H54 (cell line): Measurements from ENCODE around the gene USH1C.

Source experiments
- DNase-seq: peaks from one replicate; pipeline ENCODE4 v3.0.0; 2011; ENCODE audit warnings: low spot score, mixed read lengths; ENCODE audit not compliant: insufficient read length
- FAIRE-seq: peaks from 3 replicates; lab custom pipeline; 2011; peaks lifted over from hg19 to GRCh38; lab: Jason Lieb, UNC
- POLR2A ChIP-seq: IDR thresholded peaks from 2 replicates; pipeline ENCODE4 v1.6.1; 2011; ENCODE audit warnings: low read depth, mild to moderate bottlenecking, low read length

USH1C gene

DNA sequence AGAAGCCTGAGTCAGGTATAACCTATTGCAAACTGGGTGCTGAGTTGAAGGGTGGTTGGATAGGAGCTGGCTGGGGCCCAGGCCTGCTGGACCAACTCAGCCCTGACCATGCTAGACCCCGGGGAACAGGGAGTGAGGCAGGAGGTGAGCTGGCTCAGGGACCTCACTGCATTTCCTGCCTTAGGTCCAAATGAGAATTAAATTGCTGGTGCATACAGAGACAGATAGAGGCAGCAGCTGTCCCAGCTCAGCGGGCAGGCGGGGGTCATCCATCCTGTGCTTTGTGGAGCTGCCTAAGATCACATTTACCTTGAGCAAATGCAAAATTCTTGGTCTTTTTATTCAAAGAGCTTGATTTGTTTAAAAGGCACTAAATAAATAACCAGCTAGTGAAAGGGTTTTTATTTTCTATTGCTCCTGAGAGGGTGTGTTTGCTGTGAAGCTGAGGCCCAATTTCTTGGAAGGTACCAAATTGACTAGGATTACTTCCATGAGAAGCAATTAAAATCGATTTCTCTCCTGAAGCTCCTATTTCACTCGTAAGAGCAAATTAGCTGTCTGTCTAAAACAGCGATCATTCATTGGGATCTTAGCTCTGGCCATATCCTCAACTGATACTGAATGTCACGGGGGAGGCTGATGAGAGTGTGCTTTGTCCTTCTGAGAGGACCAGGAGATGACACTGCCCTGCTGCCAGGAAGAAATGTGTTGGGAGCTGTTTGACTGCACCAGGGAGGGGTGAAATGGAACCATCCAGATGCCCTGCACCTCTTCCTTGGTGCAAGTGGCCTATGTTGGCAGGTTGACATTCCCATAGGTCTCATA is 24.9 kb downstream of the USH1C start:
- no peak for DNase-seq
- no peak for FAIRE-seq
- TF ChIP-seq POLR2A = no peak

DNA sequence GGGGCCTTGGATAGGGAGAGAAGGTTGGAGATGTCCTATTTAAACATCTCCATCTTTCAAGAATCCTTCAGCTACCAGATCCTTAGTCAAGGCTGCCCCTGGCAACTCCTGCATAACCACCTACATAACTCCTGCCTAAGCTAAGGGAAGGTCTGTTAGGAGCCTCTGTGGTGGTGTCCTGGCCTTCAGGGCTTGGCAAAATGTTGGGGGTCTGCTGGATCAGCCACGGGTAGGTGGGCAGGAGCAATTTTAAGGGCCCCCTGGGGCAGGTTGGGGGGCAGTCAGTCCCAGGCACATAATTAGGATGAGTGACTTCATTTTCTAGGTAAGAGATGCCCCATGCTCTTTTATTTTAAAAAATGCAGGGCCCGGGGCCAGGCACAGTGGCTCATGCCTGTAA is 25.9 kb downstream of the USH1C start:
- TF ChIP-seq POLR2A = no peak
- DNase-seq = no peak
- FAIRE-seq = no peak

DNA sequence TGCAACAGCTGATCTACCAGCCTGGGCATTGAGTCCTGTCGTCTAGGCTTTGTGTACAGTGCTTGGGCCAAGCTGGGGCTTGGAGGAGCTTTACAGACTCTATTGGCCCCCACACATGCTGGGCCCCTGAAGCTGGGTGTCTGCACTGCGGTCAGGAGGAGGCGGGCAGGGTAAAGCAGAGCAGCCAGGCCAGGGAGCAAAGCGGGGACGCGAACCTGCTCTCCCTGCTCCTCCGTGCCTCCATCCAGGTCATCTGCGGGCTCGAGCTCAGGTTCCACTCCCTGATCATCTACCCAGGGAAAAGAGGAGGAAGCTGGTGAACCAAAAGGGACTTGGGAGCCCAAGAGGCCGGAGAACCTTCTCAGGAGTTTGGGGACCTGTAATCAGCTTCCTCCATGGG is 27.0 kb downstream of the USH1C start:
- TF ChIP-seq POLR2A = no peak
- no peak for FAIRE-seq
- no peak for DNase-seq

DNA sequence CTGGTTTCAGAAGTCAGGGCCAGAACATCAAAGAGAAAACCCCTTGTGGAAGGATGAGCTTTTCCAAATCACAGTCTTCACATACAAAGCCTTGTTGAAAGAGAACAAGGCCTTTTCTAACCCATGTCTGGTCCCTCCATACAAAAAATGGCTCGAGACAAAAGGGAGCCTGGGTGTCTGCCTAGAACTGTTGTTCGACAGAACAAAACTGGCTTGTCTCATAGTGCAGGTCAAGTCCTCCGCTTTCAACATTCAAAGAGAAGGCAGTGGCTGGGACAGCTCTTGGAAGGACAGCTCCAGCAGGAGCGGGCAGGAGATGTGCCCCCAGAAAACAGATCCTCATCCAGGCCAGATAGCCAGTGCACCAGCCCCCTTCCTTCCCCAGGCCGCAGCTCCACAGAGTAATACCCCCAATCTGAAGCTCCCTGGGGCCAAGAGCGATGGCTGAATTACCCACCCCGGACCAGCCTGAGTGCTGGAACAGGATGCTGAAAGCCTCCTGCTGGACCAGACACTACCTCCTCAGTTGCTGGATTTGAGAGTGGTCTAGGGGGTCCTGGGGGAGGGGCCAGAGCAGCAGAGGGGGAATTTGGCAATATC is 27.6 kb downstream of the USH1C start:
- FAIRE-seq = no peak
- DNase-seq = no peak
- no peak for TF ChIP-seq POLR2A

DNA sequence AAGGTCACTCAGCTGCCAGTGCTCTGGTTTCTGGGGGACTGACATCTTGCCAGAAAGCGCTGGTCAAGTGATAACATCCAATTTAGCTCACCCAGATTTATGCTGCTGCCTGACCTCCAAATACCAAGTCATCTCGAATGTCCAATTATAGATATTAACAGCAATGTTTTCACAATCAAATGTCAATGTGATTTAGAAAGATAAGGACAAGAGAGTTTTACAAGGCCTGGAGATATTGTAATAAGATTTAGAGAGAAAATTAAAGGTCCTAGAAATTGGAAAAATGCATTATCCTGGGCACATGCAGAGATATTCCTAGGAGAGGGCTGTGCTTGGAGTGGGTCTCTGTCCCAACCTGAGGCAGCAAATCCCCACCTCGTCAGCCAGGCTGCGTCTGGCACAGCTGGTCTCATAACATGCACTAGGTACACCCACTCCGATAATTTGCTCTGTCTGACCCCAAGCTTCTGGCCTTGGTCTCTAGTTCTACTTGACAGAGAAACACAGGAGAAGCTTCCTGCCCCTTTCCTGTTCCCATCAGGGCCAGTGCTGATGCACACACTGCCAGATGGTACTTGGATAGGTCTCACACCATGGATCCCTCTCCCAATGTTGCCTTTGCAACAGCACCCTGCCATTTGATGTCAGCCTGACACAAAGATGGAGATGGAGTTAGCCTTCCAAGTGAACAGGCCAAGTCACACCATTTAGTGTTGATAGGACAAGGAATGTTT is 28.6 kb downstream of the USH1C start:
- no peak for TF ChIP-seq POLR2A
- FAIRE-seq (no peak), DNase-seq (no peak)

DNA sequence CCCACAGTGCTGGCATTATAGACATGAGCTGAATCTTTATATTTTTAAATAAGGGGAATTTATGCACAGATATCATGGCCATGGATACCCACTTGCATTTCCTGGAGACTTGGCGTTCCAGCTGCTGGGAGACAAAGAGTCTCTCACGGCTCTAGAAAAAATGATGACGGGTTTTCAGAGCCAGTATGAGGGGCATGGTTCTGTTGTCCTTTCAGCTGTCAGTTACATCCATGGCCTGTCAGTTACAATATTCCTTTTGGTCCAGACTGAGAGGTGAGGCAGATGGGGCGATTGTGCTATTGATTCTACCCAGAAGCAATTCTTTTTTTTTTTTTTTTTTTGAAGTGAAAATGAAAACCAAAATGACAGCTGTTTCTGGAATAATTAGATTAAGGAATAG is 29.7 kb downstream of the USH1C start:
- TF ChIP-seq POLR2A = no peak
- FAIRE-seq (no peak), DNase-seq (no peak)

DNA sequence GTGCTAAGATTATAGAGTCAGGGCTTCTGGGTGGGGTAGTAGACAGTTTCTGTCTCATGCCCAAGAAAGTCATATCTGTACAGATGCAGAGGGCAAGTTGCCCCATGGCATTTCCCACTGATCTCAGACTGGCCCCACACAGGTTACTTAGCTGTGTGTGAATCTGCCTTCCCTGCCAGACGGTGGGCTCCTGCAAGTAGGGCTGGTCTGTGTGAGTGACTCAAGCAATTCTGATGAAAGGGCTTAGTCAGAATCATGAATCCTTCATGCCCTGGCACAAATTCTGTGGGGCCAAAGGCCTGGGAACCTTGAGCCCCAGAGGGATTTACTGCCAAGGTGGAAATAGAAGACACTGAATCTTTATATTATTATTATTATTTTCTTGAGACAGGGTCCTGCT is 30.4 kb downstream of the USH1C start:
- FAIRE-seq (no peak), DNase-seq (no peak)
- no peak for TF ChIP-seq POLR2A

DNA sequence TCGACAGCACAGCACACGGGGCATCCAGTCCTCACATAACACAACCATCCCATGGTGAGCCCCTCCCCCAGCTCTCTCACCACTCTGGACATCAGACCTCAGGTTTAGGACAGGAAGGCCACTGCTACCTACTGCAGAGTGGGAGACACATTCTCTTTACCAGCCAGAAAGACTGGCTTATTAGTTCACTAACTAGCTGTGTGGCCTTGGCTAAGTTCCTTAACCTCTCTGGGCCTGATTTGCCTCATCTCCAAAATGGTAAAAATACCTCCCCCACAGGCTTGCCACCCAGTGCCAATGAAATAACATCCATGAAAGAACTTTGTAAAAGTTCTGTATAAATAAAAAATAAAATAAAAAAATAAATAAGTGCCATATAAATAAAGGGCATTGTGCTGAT is 32.1 kb downstream of the USH1C start:
- no peak for TF ChIP-seq POLR2A
- DNase-seq = no peak
- FAIRE-seq = no peak

DNA sequence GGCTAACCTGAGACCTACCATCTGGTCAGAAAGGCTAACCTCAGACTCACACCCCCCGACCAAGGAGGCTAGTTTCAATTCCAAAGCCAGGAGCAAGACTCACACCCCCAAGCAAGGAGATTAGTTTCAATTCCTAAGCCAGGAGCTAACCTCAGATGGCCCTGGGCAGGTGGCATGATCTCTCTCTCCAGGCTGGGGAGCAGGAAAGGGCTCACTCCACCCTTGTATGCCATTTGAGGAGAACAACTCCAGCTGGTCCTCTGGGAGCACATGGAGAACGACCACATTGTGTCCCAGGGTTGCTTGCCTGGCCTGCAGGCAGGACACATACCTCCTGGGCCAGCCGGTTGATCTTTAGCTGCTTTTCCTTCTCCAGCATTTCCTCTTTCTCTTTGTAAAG is 32.6 kb downstream of the USH1C start:
- no peak for TF ChIP-seq POLR2A
- no peak for DNase-seq
- FAIRE-seq = no peak

DNA sequence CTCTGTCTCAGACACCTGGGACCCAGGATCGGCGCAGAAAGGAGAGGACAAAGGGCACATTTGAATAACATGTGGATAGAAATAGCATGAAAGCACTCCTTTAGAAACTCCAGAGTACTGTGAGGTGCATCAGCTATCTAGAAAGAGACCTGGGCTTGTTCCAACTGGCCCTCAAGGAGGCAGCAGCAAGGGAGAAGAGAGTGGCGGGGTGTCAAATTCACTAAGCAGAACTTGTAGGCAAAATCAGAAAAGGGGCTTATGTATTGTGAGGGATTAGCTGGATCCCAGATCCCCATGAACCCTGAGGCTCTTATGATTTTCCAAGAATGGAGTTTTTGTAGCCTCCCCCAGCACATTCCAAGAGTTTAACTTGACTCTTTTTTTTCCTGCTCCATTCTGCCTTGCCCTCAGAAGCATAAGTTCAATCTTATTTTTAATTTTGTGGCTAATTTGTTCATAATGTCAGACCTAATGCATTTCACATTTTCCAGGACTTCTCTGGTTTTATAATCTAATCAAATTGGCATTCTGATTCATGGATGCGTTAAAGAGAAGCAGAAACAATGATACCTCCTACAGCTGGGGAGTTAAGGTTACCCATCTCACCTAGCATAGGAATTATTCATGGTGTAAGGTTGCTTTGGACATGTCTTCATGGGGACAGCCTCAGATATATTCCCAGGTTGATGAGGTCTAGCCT is 33.6 kb downstream of the USH1C start:
- DNase-seq (no peak), FAIRE-seq (no peak)

DNA sequence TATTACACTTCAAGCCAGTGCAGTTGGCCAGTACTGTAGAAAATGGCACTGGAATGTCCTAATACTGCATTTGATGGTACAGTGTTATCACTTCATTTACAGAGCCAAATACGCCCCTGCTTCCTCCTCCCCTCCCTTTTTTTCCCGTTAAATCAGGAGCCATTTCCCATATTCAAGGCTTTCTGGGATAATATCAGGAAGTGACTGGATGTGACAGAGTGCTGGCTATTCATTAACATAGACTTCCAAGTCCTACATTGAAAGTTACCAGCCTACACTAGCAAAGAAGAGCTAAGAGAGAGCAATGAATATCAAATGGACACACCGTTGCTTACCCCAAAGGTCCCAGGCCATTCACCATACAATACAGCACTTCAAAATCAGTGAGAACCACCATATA is 35.4 kb downstream of the USH1C start:
- FAIRE-seq (no peak), DNase-seq (no peak)
- TF ChIP-seq POLR2A = no peak

More for the DNA sequence above, 33.6 kb downstream of the USH1C start:
- TF ChIP-seq POLR2A = no peak

DNA sequence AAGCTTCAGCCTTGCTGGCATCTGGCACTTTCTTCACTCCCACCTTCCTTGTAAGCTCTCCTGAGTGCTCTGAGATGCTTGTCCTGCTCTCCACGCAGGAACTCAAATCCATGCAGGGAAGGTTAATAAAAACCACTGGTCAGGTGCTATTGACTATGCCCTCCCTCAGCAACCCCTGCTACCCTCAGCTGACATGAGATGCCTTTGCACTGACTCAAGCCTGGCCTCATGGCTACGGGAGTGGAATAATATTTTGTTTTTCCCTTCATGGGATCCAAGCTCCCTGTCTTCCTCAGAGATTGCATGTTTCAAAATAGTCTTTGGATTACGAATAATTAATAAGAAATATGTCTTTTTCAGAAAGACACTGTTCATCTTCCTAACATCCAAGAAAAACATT is 35.9 kb downstream of the USH1C start:
- DNase-seq = peak; percentile 63
- no peak for FAIRE-seq

DNA sequence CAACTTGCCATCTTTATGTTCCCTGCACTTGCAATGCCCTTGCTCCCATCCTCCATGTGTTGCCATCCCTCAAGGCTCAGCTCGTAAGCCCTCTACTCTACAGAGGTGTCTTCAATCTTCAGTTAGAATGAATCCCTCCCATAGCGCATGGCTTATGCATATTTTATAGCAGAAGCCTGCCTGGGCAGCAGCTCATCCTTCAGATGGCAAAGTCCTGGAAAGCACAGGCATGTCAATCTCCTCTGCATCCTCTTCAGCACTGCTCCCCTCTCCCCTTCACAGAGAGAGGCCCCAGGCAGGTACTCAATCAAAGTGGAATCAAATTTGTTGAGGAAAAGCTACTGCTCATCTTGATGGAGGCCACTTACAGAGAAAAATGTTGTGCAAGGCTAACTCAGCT is 36.4 kb downstream of the USH1C start:
- DNase-seq (no peak), FAIRE-seq (no peak)
- TF ChIP-seq POLR2A = no peak

More for the DNA sequence above, 35.9 kb downstream of the USH1C start:
- no peak for TF ChIP-seq POLR2A

DNA sequence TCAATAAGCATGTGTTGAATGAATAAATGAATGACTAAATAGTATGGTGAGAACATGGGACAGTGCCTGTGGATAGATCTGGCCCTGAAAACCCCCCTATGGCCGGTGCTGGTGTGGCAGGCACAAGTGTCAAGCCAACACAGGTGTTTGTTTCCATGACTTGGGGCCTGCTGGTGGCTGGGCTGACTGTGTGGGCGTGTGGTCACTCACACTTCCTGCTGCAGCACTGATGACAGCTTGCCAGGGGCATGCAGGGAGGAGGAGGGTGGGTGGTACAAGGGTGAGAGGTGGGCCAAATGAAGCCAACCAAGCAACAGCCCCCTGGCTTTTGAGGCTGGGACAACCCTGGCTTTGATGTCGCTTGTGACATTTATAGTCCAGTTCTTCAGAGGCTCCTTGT is 37.3 kb downstream of the USH1C start:
- TF ChIP-seq POLR2A = no peak
- DNase-seq (no peak), FAIRE-seq (no peak)
